BLaER1 (cell line): ENCODE measurements around the gene LSS.
"Not testable (repeated sequence)": the region's sequence is repeated elsewhere in the genome, so short reads cannot be mapped to it uniquely, and the experiment has no call there.

Experiments used
- H3K27ac ChIP-seq: shearing (Covaris generic); formaldehyde crosslinking; 2 replicates; pipeline ENCODE4 v1.8.1; 2022
- H3K27me3 ChIP-seq: shearing (Covaris generic); formaldehyde crosslinking; 2 replicates; pipeline ENCODE4 v1.8.1; 2022
- H3K36me3 ChIP-seq: shearing (Covaris generic); formaldehyde crosslinking; 2 replicates; pipeline ENCODE4 v1.8.1; 2022
- H3K4me1 ChIP-seq: shearing (Covaris generic); formaldehyde crosslinking; 2 replicates; pipeline ENCODE4 v1.8.1; 2022
- H3K4me2 ChIP-seq: shearing (Covaris generic); formaldehyde crosslinking; 2 replicates; pipeline ENCODE4 v1.8.1; 2022
- H3K4me3 ChIP-seq: shearing (Covaris generic); formaldehyde crosslinking; 2 replicates; pipeline ENCODE4 v1.8.1; 2022
- H3K9ac ChIP-seq: shearing (Covaris generic); formaldehyde crosslinking; 2 replicates; pipeline ENCODE4 v1.8.1; 2022
- H3K9me3 ChIP-seq: shearing (Covaris generic); formaldehyde crosslinking; 2 replicates; pipeline ENCODE4 v1.8.1; 2022
- H4K20me1 ChIP-seq: shearing (Covaris generic); formaldehyde crosslinking; 2 replicates; pipeline ENCODE4 v1.8.1; 2022
- Cebpa-rat ChIP-seq: shearing (Covaris generic); IDR thresholded peaks from 2 replicates; pipeline ENCODE4 v1.8.1; 2022

The LSS gene

GRCh38 chr21:46142582-46143473 is 85.7 kb downstream of the LSS start:
- TF ChIP-seq Cebpa-rat: no peak
- Histone ChIP-seq H3K9ac (no peak overlapping the region), H3K27me3 (no peaks in the 10 kb centered on the region), H3K4me1 (peaks cover 52% of the 10 kb centered on the region), H3K27ac (no peak overlapping the region), H3K4me3 (no peak overlapping the region), H3K9me3 (peaks cover 10% of the 10 kb centered on the region), H3K4me2 (peak overlapping the region; percentile 82), H4K20me1 (no peaks in the 10 kb centered on the region), H3K36me3 (no peaks in the 10 kb centered on the region)

GRCh38 chr21:46141767-46142581 is 86.6 kb downstream of the LSS start:
- Histone ChIP-seq H3K9ac (no peak overlapping the region), H3K27me3 (no peaks in the 10 kb centered on the region), H3K27ac (no peak overlapping the region), H3K4me1 (peaks cover 48% of the 10 kb centered on the region), H4K20me1 (no peaks in the 10 kb centered on the region), H3K36me3 (no peaks in the 10 kb centered on the region), H3K4me3 (0 out of 2 replicates have a peak overlapping the region, but pooled peaks have one; percentile 18), H3K4me2 (peak overlapping the region; percentile 82), H3K9me3 (peaks cover 10% of the 10 kb centered on the region)
- no peak for TF ChIP-seq Cebpa-rat

GRCh38 chr21:46140352-46141003 is 88.1 kb downstream of the LSS start:
- not testable (repeated sequence) for H3K9ac ChIP-seq, H3K27me3 ChIP-seq, H4K20me1 ChIP-seq, H3K9me3 ChIP-seq, H3K27ac ChIP-seq, H3K4me3 ChIP-seq, H3K36me3 ChIP-seq
- peaks cover 35% of the 10 kb centered on the region for H3K4me1 ChIP-seq
- H3K4me2 ChIP-seq: peak overlapping the region; percentile 82

GRCh38 chr21:46139686-46140085 is 88.9 kb downstream of the LSS start:
- no peak overlapping the region for H3K27ac ChIP-seq
- peaks cover 10% of the 10 kb centered on the region for H3K9me3 ChIP-seq
- H3K9ac ChIP-seq: no peak overlapping the region
- H3K4me3 ChIP-seq: no peak overlapping the region
- no peaks in the 10 kb centered on the region for H3K36me3 ChIP-seq
- no peak overlapping the region for H3K4me2 ChIP-seq
- TF ChIP-seq Cebpa-rat: no peak
- H3K27me3 ChIP-seq: no peaks in the 10 kb centered on the region
- H3K4me1 ChIP-seq: peaks cover 28% of the 10 kb centered on the region
- H4K20me1 ChIP-seq: no peaks in the 10 kb centered on the region

- TF ChIP-seq Cebpa-rat: no peak
- Histone ChIP-seq H3K9ac (no peak overlapping the region), H4K20me1 (no peaks in the 10 kb centered on the region), H3K27me3 (no peaks in the 10 kb centered on the region), H3K36me3 (no peaks in the 10 kb centered on the region), H3K4me1 (peaks cover 20% of the 10 kb centered on the region), H3K4me3 (no peak overlapping the region), H3K27ac (no peak overlapping the region), H3K9me3 (peaks cover 10% of the 10 kb centered on the region), H3K4me2 (no peak overlapping the region)
Observed at GRCh38 chr21:46138383-46138970, 90.1 kb downstream of the LSS start.
